ENCODE data around the gene IGF2BP2. TPM values are rescaled to one million over a fixed set of nuclear protein-coding genes. Genes with fewer than 3 reads are reported as not detected.

The IGF2BP2 gene
- total and polyA plus RNA-seq, 2 of the 8 experiments (the other 6 are each of a cell fraction or from before 2014, with no cell fraction given), result 7.4 to 121 TPM

- Histone ChIP-seq H2BK20ac (ENCODE audit: low read length) (no peak overlapping the region), H3K9ac (replicated peaks in 1 of 4; ENCODE audit: extremely low read depth in 1 of 4, low read depth in 3 of 4, low read length in 3 of 4) (no peak overlapping the region), H2BK5ac (ENCODE audit: low read depth, low read length) (0 out of 2 replicates have a peak overlapping the region, but pooled peaks have one; percentile 2), H3K27ac (ENCODE audit: low read depth, low read length) (no peak overlapping the region), H3K4me1 (replicated peaks in 1 of 4; ENCODE audit: control insufficient read depth in 3 of 4, insufficient read depth in 4 of 4, low read length in 3 of 4) (peaks cover 0 to 27% (median 10%) of the 10 kb centered on the region in 4 experiments; a peak in 5 of 7 replicates), H2AK5ac (ENCODE audit: low read depth, low read length) (no peak overlapping the region), H3K23ac (ENCODE audit: insufficient read length) (no peak overlapping the region), H3K56ac (replicated peaks; ENCODE audit: insufficient read length, low read depth, low read length) (no peak overlapping the region), H2BK120ac (replicated peaks; ENCODE audit: low read depth, low read length) (no peak overlapping the region), H3K27me3 (replicated peaks in 1 of 4; ENCODE audit: control insufficient read depth in 3 of 4, extremely low read depth in 1 of 4, insufficient read depth in 3 of 4, low read length in 3 of 4) (no peaks in the 10 kb centered on the region), H3K4me2 (ENCODE audit: insufficient read depth in 1 of 2, low read depth in 2 of 2, low read length in 2 of 2) (peak overlapping the region in 1 of 2 experiments; percentile 42; a peak in 2 of 4 replicates), H3K4ac (replicated peaks; ENCODE audit: insufficient read length, low read depth, low read length) (no peak overlapping the region), H3K36me3 (ENCODE audit: control insufficient read depth in 2 of 4, insufficient read depth in 4 of 4, low read length in 3 of 4) (peaks cover 0 to 5% (median 0%) of the 10 kb centered on the region in 4 experiments; a peak in 1 of 8 replicates), H4K8ac (ENCODE audit: extremely low read depth, insufficient read depth, low read length) (no peak overlapping the region), H3K79me1 (ENCODE audit: low read depth, low read length) (peaks cover 9% of the 10 kb centered on the region; the same call in 1 of the 2 replicates), H4K20me1 (replicated peaks in 1 of 2; ENCODE audit: control insufficient read depth in 1 of 2, insufficient read depth in 2 of 2, low read length in 2 of 2) (peaks cover 4 to 6% of the 10 kb centered on the region in 2 experiments), H2BK15ac (ENCODE audit: low read length) (no peak overlapping the region), H3K18ac (ENCODE audit: extremely low read depth, low read length) (no peak overlapping the region), H3K9me3 (ENCODE audit: insufficient read depth in 2 of 2, low read depth in 1 of 2, low read length in 1 of 2) (peaks cover 0 to under 1% of the 10 kb centered on the region in 2 experiments; a peak in 3 of 4 replicates), H3K14ac (ENCODE audit: insufficient read length) (no peak overlapping the region), H2BK12ac (ENCODE audit: low read depth, low read length) (no peak overlapping the region), H3K23me2 (ENCODE audit: low read depth, low read length) (no peaks in the 10 kb centered on the region), H4K5ac (ENCODE audit: insufficient read length, low read depth, low read length) (no peak overlapping the region), H3K79me2 (ENCODE audit: control insufficient read depth in 1 of 2, insufficient read depth in 2 of 2, low read length in 2 of 2) (peaks cover 3 to 93% of the 10 kb centered on the region in 2 experiments), H2AFZ (ENCODE audit: low read length) (no peak overlapping the region), H3K4me3 (ENCODE audit: extremely low read depth in 1 of 4, insufficient read depth in 2 of 4, low read depth in 3 of 4, low read length in 4 of 4) (no peak overlapping the region), H4K91ac (replicated peaks; ENCODE audit: insufficient read length, low read length) (no peak overlapping the region)
- CTCF ChIA-PET (ENCODE audit: partially characterized antibody), result interaction anchor here (1.0 kb wide), 1 partner anchor 72 kb away, joined by 4 read pairs; no protein-coding TSS in a partner anchor
- WGBS, 2 experiments (ENCODE audit: extremely low coverage in 1 of 2, insufficient coverage in 1 of 2, insufficient read length in 1 of 2, insufficient replicate concordance in 2 of 2, low coverage in 1 of 2, low lambda C conversion rate in 2 of 2, missing lambda C conversion rate in 1 of 2), result 82% methylated on average over 5 of the region's 5 CpGs; no CpG with 5 or more reads in 1 of the 2 experiments
- FAIRE-seq (no peak), DNase-seq (ENCODE audit: low read depth in 1 of 2, low spot score in 2 of 2) (no peak)
- TF ChIP-seq SIRT6 (IDR thresholded peaks at IDR 0.05; ENCODE audit: low read length) (no peak), CEBPB (IDR thresholded peaks at IDR 0.05; ENCODE audit: low read depth, low read length) (no peak), TBP (IDR thresholded peaks at IDR 0.05; ENCODE audit: low read depth, low read length) (no peak), CTCF (IDR thresholded peaks at IDR 0.05; ENCODE audit: control extremely low read depth in 1 of 3, insufficient read depth in 1 of 3, low read depth in 1 of 3, low read length in 3 of 3) (no peak)
- POLR2A ChIA-PET (ENCODE audit: partially characterized antibody), result interaction anchor here (1.7 kb wide), 1 partner anchor 187 kb away, joined by 4 read pairs; the partner anchor contains the start of gene TRA2B
These were observed 74.1 kb downstream of the IGF2BP2 start for GRCh38 chr3:185750702-185751101.

Data from H1 (cell line).